SK-N-SH treated with all-trans-retinoic acid at 6 μM for 48 hours (cell line): ENCODE data around the gene CTNNA3.

ENCODE experiments used
- ARNTL ChIP-seq: fragments of 450-650 bp; formaldehyde crosslinking; IDR thresholded peaks from 2 replicates; pipeline ENCODE4 v1.5.0; 2020; ENCODE audit warnings: low read depth, mild to moderate bottlenecking, moderate library complexity, borderline replicate concordance
- CREB5 ChIP-seq: fragments of 250-450 bp; sonication (Bioruptor Pico); IDR thresholded peaks from 2 replicates; pipeline ENCODE4 v1.5.1; 2020; ENCODE audit warnings: low read depth, mild to moderate bottlenecking, moderate library complexity
- CSDC2 ChIP-seq: fragments of 250-450 bp; sonication (Bioruptor Pico); IDR thresholded peaks from 2 replicates; pipeline ENCODE4 v1.5.0; 2020; ENCODE audit warnings: mild to moderate bottlenecking, moderate library complexity
- ISL1 ChIP-seq: fragments of 250-450 bp; sonication (Bioruptor Pico); IDR thresholded peaks from 2 replicates; pipeline ENCODE4 v2.1.2; 2022; ENCODE audit warnings: mild to moderate bottlenecking, moderate library complexity
- PATZ1 ChIP-seq: fragments of 250-450 bp; sonication (Bioruptor Pico); IDR thresholded peaks from 2 replicates; pipeline ENCODE4 v1.8.0; 2020; ENCODE audit warnings: mild to moderate bottlenecking, moderate library complexity, borderline replicate concordance
- PPARA ChIP-seq: fragments of 250-450 bp; sonication (Bioruptor Pico); IDR thresholded peaks from 2 replicates; pipeline ENCODE4 v1.5.0; 2020; ENCODE audit warnings: mild to moderate bottlenecking, borderline replicate concordance
- TOX ChIP-seq: fragments of 250-450 bp; sonication (Bioruptor Pico); IDR thresholded peaks from 2 replicates; pipeline ENCODE4 v1.8.0; 2021; ENCODE audit warnings: mild to moderate bottlenecking, moderate library complexity, borderline replicate concordance
- ZFP3 ChIP-seq: fragments of 250-450 bp; sonication (Bioruptor Pico); IDR thresholded peaks from 2 replicates; pipeline ENCODE4 v1.5.0; 2020; ENCODE audit warnings: mild to moderate bottlenecking, moderate library complexity
- ZFP30 ChIP-seq: fragments of 450-650 bp; formaldehyde crosslinking; IDR thresholded peaks from 2 replicates; pipeline ENCODE4 v1.5.0; 2022; ENCODE audit warnings: mild to moderate bottlenecking, moderate library complexity
- ZNF565 ChIP-seq: fragments of 450-650 bp; formaldehyde crosslinking; conservative IDR thresholded peaks from 2 replicates; pipeline ENCODE4 v1.5.0; 2020; ENCODE audit warnings: low read depth, mild to moderate bottlenecking, moderate library complexity

- TF ChIP-seq ZNF565 (CRISPR knock-in tag) = no peak
- TF ChIP-seq PPARA (CRISPR knock-in tag) = no peak
- no peak for TF ChIP-seq CSDC2
- no peak for TF ChIP-seq ISL1
- TF ChIP-seq CREB5 = no peak
- TF ChIP-seq TOX = no peak
- TF ChIP-seq ZFP3 (CRISPR knock-in tag) = no peak
- TF ChIP-seq PATZ1 (CRISPR knock-in tag) = no peak
- TF ChIP-seq ARNTL (CRISPR knock-in tag) = no peak
- no peak for TF ChIP-seq ZFP30 (CRISPR knock-in tag)
These were observed 1143.7 kb downstream of the CTNNA3 start for GRCh38 chr10:66552331-66552730.
